GM23248 (cell line): Measurements from ENCODE around the gene PPFIA2. TPM values are rescaled to one million over a fixed set of nuclear protein-coding genes. Genes with fewer than 3 reads are reported as not detected.

ENCODE experiments used
- DNase-seq: peaks from one replicate; pipeline ENCODE4 v3.0.0-alpha.2; 2015
- H2AFZ ChIP-seq: fragments of 200-600 bp; sonication (generic); 2 replicates; pipeline ENCODE4 v1.6.1; 2016; ENCODE audit warnings: antibody characterized with exemption
- H3F3A ChIP-seq: fragments of 200-600 bp; sonication (generic); 2 replicates; pipeline ENCODE4 v1.6.1; 2016; ENCODE audit warnings: mild to moderate bottlenecking, antibody characterized with exemption, mixed run types; ENCODE audit not compliant: insufficient read depth
- H3K27ac ChIP-seq: fragments of 200-600 bp; sonication (generic); 2 replicates; pipeline ENCODE4 v1.5.1; 2016; ENCODE audit warnings: mild to moderate bottlenecking
- H3K27me3 ChIP-seq: fragments of 200-600 bp; sonication (generic); replicated peaks from 2 replicates; pipeline ENCODE4 v1.6.1; 2016; ENCODE audit warnings: mild to moderate bottlenecking; ENCODE audit not compliant: insufficient read depth
- H3K36me3 ChIP-seq: fragments of 200-600 bp; sonication (generic); 2 replicates; pipeline ENCODE4 v1.6.1; 2016; ENCODE audit warnings: low read depth, mild to moderate bottlenecking
- H3K4me1 ChIP-seq: fragments of 200-600 bp; sonication (generic); 2 replicates; pipeline ENCODE4 v1.6.1; 2016; ENCODE audit warnings: mild to moderate bottlenecking; ENCODE audit not compliant: insufficient read depth
- H3K4me2 ChIP-seq: fragments of 200-600 bp; sonication (generic); one replicate; pipeline ENCODE4 v1.6.1; 2016; ENCODE audit warnings: mild to moderate bottlenecking; ENCODE audit not compliant: unreplicated experiment
- H3K4me3 ChIP-seq: fragments of 200-600 bp; sonication (generic); 2 replicates; pipeline ENCODE4 v1.5.1; 2016; ENCODE audit warnings: mild to moderate bottlenecking
- H3K79me2 ChIP-seq: fragments of 200-600 bp; sonication (generic); 2 replicates; pipeline ENCODE4 v1.6.1; 2016; ENCODE audit warnings: mild to moderate bottlenecking; ENCODE audit not compliant: insufficient read depth
- H3K9ac ChIP-seq: fragments of 200-600 bp; sonication (generic); 2 replicates; pipeline ENCODE4 v1.6.1; 2016; ENCODE audit warnings: mild to moderate bottlenecking
- H3K9me2 ChIP-seq: fragments of 200-600 bp; sonication (generic); 2 replicates; pipeline ENCODE4 v1.6.1; 2016; ENCODE audit warnings: mixed run types, mild to moderate bottlenecking, moderate library complexity; ENCODE audit not compliant: insufficient read depth
- H3K9me3 ChIP-seq: fragments of 200-600 bp; sonication (generic); one replicate; pipeline ENCODE4 v1.6.1; 2017; ENCODE audit warnings: low read depth
- H4K20me1 ChIP-seq: fragments of 200-600 bp; sonication (generic); 2 replicates; pipeline ENCODE4 v1.6.0; 2016; ENCODE audit not compliant: insufficient read depth
- EZH2 ChIP-seq: fragments of 200-600 bp; sonication (generic); IDR thresholded peaks from 2 replicates; pipeline ENCODE4 v1.6.1; 2018; ENCODE audit warnings: antibody characterized with exemption, mild to moderate bottlenecking; ENCODE audit not compliant: insufficient read depth, poor library complexity, severe bottlenecking
- EZH2phosphoT487 ChIP-seq: fragments of 200-600 bp; sonication (generic); IDR thresholded peaks from 2 replicates; pipeline ENCODE4 v1.6.1; 2018; ENCODE audit warnings: antibody characterized with exemption, moderate library complexity, mild to moderate bottlenecking, low read depth; ENCODE audit not compliant: insufficient read depth
- WGBS, 2 experiments: methylation state at CpG; one replicate each; pipeline ENCODE4 v1.1.6; 2015 to 2017; ENCODE audit warnings: low lambda C conversion rate in 2 of 2, low coverage in 1 of 2; ENCODE audit errors: missing lambda C conversion rate in 2 of 2; 5-methylcytosine and 5-hydroxymethylcytosine counted together
- in situ Hi-C: fragments of 300-500 bp; cut with MboI; formaldehyde crosslinking; loops from 2 replicates; pipeline ENCODE4 v1.15.0; 2020
- polyA plus RNA-seq: library from polyadenylated mRNA; unstranded; fragments of >200 nt; fragmentation: Nextera tagmentation; extraction: Ambion mirVana; gene quantifications from 2 replicates; pipeline ENCODE4 v1.2.1, GENCODE V29; 2016
- total RNA-seq: library from RNA; depleted of rRNA; stranded (reverse); fragments of >200 nt; shearing (Covaris generic); gene quantifications from 2 replicates; pipeline ENCODE4 v1.2.3, GENCODE V29; 2014

PPFIA2 gene
- total and polyA plus RNA-seq, 2 experiments from 2014 or later, result not detected

GRCh38 chr12:81339071-81339470 is 420.1 kb downstream of the PPFIA2 start:
- WGBS, 2 experiments, result 57 to 64% methylated on average over 4 of the region's 4 CpGs
- no peak overlapping the region for H3K4me2 ChIP-seq

GRCh38 chr12:81337886-81338285 is 421.3 kb downstream of the PPFIA2 start:
- Histone ChIP-seq H3F3A (no peaks in the 10 kb centered on the region), H4K20me1 (no peaks in the 10 kb centered on the region), H3K27ac (no peak overlapping the region), H3K79me2 (no peaks in the 10 kb centered on the region), H2AFZ (no peak overlapping the region), H3K9me3 (no peaks in the 10 kb centered on the region), H3K27me3 (no peaks in the 10 kb centered on the region), H3K4me1 (no peaks in the 10 kb centered on the region), H3K4me2 (no peak overlapping the region), H3K36me3 (no peaks in the 10 kb centered on the region), H3K9me2 (no peaks in the 10 kb centered on the region), H3K9ac (no peak overlapping the region), H3K4me3 (no peak overlapping the region)
- no peak for TF ChIP-seq EZH2
- no peak for TF ChIP-seq EZH2phosphoT487
- in situ Hi-C loops, result no loop called here
- WGBS, 2 experiments, result 50 to 57% methylated on average over 2 of the region's 2 CpGs
- peak; percentile 3 for DNase-seq

More at GRCh38 chr12:81339071-81339470, 420.1 kb downstream of the PPFIA2 start:
- no peaks in the 10 kb centered on the region for H3F3A ChIP-seq
- H3K9me2 ChIP-seq, result no peaks in the 10 kb centered on the region
- no peaks in the 10 kb centered on the region for H3K27me3 ChIP-seq
- H3K4me1 ChIP-seq, result no peaks in the 10 kb centered on the region
- in situ Hi-C loops, result no loop called here
- no peak overlapping the region for H3K4me3 ChIP-seq
- no peak overlapping the region for H2AFZ ChIP-seq
- no peaks in the 10 kb centered on the region for H3K79me2 ChIP-seq
- H3K9me3 ChIP-seq, result no peaks in the 10 kb centered on the region
- no peak overlapping the region for H3K27ac ChIP-seq
- no peaks in the 10 kb centered on the region for H4K20me1 ChIP-seq
- no peak for DNase-seq
- TF ChIP-seq EZH2, result no peak
- TF ChIP-seq EZH2phosphoT487, result no peak
- no peak overlapping the region for H3K9ac ChIP-seq
- H3K36me3 ChIP-seq, result no peaks in the 10 kb centered on the region

- Histone ChIP-seq H4K20me1 (no peaks in the 10 kb centered on the region), H3K36me3 (no peaks in the 10 kb centered on the region), H3K9me3 (no peaks in the 10 kb centered on the region), H2AFZ (no peak overlapping the region), H3F3A (no peaks in the 10 kb centered on the region), H3K9me2 (no peaks in the 10 kb centered on the region), H3K4me1 (no peaks in the 10 kb centered on the region), H3K4me2 (no peak overlapping the region), H3K9ac (no peak overlapping the region), H3K4me3 (no peak overlapping the region), H3K27ac (no peak overlapping the region), H3K27me3 (no peaks in the 10 kb centered on the region), H3K79me2 (no peaks in the 10 kb centered on the region)
- in situ Hi-C loops, result no loop called here
- WGBS, 2 experiments, result 50 to 56% methylated on average over 2 of the region's 2 CpGs
- DNase-seq, result no peak
- no peak for TF ChIP-seq EZH2
- no peak for TF ChIP-seq EZH2phosphoT487
These were observed 425.3 kb downstream of the PPFIA2 start for GRCh38 chr12:81333812-81334211.

GRCh38 chr12:81332054-81332453 is 427.1 kb downstream of the PPFIA2 start:
- Histone ChIP-seq H3K4me3 (no peak overlapping the region), H3K27me3 (no peaks in the 10 kb centered on the region), H3K4me2 (no peak overlapping the region), H4K20me1 (no peaks in the 10 kb centered on the region), H3K4me1 (no peaks in the 10 kb centered on the region), H3K9me2 (no peaks in the 10 kb centered on the region), H3K79me2 (no peaks in the 10 kb centered on the region), H3K36me3 (no peaks in the 10 kb centered on the region), H3F3A (no peaks in the 10 kb centered on the region), H3K9me3 (no peaks in the 10 kb centered on the region), H2AFZ (no peak overlapping the region), H3K27ac (no peak overlapping the region), H3K9ac (no peak overlapping the region)
- TF ChIP-seq EZH2phosphoT487 (no peak), EZH2 (no peak)
- WGBS, 2 experiments, result 41 to 42% methylated on average over 4 of the region's 4 CpGs
- in situ Hi-C loops, result no loop called here
- no peak for DNase-seq

GRCh38 chr12:81330480-81330879 is 428.7 kb downstream of the PPFIA2 start:
- in situ Hi-C loops, result no loop called here
- Histone ChIP-seq H3K4me2 (no peak overlapping the region), H3K27ac (no peak overlapping the region)

More at GRCh38 chr12:81330480-81330879, 428.7 kb downstream of the PPFIA2 start:
- no peak overlapping the region for H3K9ac ChIP-seq
- no peak overlapping the region for H2AFZ ChIP-seq
- DNase-seq, result no peak
- H3K36me3 ChIP-seq, result no peaks in the 10 kb centered on the region
- H3K4me1 ChIP-seq, result no peaks in the 10 kb centered on the region
- H3K9me2 ChIP-seq, result no peaks in the 10 kb centered on the region
- 89 to 94% methylated on average over 1 of the region's 1 CpG for WGBS, 2 experiments
- H3K27me3 ChIP-seq, result no peaks in the 10 kb centered on the region
- H4K20me1 ChIP-seq, result no peaks in the 10 kb centered on the region
- H3K4me3 ChIP-seq, result no peak overlapping the region
- no peaks in the 10 kb centered on the region for H3K79me2 ChIP-seq
- no peaks in the 10 kb centered on the region for H3F3A ChIP-seq
- TF ChIP-seq EZH2, result no peak
- no peak for TF ChIP-seq EZH2phosphoT487
- no peaks in the 10 kb centered on the region for H3K9me3 ChIP-seq
